Measurements from ENCODE around the gene TCHP. TPM values are rescaled to one million over a fixed set of nuclear protein-coding genes. Genes with fewer than 3 reads are reported as not detected.

TCHP gene
- total and polyA plus RNA-seq, 2 experiments from 2014 or later, result 3.1 to 6.2 TPM

GRCh38 chr12:109930028-109930800, 30.1 kb downstream of the TCHP start (continued):
- TF ChIP-seq ZNF462 (CRISPR knock-in tag; IDR thresholded peaks at IDR 0.05) (no peak), POLR2AphosphoS5 (IDR thresholded peaks at IDR 0.05; ENCODE audit: low read depth) (no peak), ZNF114 (CRISPR knock-in tag; IDR thresholded peaks at IDR 0.05) (no peak), JUNB (IDR thresholded peaks at IDR 0.05; ENCODE audit: unreplicated experiment) (no peak), CREB1 (CRISPR knock-in tag; IDR thresholded peaks at IDR 0.05; ENCODE audit: low read depth) (no peak), NANOG (IDR thresholded peaks at IDR 0.05; ENCODE audit: borderline replicate concordance) (no peak), ZNF331 (CRISPR knock-in tag; IDR thresholded peaks at IDR 0.05; ENCODE audit: low read depth) (no peak), EZH2 (IDR thresholded peaks at IDR 0.05; ENCODE audit: low read depth, unreplicated experiment) (no peak), CTCF (conservative IDR thresholded peaks at IDR 0.05; ENCODE audit: low read depth in 2 of 2) (no peak), STAT1 (IDR thresholded peaks at IDR 0.05; ENCODE audit: unreplicated experiment) (no peak)
- TF ChIP-seq, protein P1, sequence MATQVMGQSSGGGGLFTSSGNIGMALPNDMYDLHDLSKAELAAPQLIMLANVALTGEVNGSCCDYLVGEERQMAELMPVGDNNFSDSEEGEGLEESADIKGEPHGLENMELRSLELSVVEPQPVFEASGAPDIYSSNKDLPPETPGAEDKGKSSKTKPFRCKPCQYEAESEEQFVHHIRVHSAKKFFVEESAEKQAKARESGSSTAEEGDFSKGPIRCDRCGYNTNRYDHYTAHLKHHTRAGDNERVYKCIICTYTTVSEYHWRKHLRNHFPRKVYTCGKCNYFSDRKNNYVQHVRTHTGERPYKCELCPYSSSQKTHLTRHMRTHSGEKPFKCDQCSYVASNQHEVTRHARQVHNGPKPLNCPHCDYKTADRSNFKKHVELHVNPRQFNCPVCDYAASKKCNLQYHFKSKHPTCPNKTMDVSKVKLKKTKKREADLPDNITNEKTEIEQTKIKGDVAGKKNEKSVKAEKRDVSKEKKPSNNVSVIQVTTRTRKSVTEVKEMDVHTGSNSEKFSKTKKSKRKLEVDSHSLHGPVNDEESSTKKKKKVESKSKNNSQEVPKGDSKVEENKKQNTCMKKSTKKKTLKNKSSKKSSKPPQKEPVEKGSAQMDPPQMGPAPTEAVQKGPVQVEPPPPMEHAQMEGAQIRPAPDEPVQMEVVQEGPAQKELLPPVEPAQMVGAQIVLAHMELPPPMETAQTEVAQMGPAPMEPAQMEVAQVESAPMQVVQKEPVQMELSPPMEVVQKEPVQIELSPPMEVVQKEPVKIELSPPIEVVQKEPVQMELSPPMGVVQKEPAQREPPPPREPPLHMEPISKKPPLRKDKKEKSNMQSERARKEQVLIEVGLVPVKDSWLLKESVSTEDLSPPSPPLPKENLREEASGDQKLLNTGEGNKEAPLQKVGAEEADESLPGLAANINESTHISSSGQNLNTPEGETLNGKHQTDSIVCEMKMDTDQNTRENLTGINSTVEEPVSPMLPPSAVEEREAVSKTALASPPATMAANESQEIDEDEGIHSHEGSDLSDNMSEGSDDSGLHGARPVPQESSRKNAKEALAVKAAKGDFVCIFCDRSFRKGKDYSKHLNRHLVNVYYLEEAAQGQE (IDR thresholded peaks at IDR 0.05; ENCODE audit: unreplicated experiment), result no peak
